ENCODE measurements around the gene MRPL55. TPM values are rescaled to one million over a fixed set of nuclear protein-coding genes. Genes with fewer than 3 reads are reported as not detected.

Gene MRPL55
- polyA plus RNA-seq, 1 donor from 2014 or later = 168 TPM

DNA sequence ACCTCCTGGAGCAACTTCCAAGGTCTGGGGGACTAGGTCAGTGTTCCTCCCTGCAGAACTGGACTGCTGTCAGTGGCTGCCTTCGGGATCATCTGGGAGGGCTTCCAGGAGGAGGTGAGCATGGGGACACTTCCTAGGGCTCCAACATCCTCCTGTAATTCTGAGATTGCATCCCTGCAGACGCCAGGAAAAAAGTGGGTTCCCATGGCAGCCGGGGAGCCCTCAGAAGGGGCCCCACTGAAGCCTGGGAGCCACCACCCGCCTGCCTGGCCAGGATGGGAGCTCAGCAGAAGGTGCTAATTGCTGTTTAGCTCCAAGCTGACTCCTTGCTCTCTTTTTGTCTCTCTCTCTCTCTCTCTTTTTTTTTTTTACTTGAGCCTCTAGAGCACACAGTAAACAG lies 42.7 kb downstream of the MRPL55 start:
- Histone ChIP-seq H3K27me3 (ENCODE audit: insufficient read depth, low read depth, low read length) (peaks cover 44% of the 10 kb centered on the region), H3K36me3 (ENCODE audit: insufficient read depth, low read length) (no peaks in the 10 kb centered on the region), H4K20me1 (ENCODE audit: insufficient read depth) (no peaks in the 10 kb centered on the region), H3K9me3 (ENCODE audit: low read length) (no peaks in the 10 kb centered on the region), H3K9ac (ENCODE audit: low read length) (no peak overlapping the region), H3F3A (ENCODE audit: insufficient read depth, low read length, poor library complexity, severe bottlenecking) (no peaks in the 10 kb centered on the region), H3K4me2 (ENCODE audit: low read length) (no peak overlapping the region), H3K27ac (ENCODE audit: low read length) (no peak overlapping the region), H3K79me2 (replicated peaks; ENCODE audit: insufficient read depth, low read length) (no peaks in the 10 kb centered on the region), H3K4me3 (ENCODE audit: low read length) (no peak overlapping the region), H3K9me2 (ENCODE audit: insufficient read depth, low read length) (no peaks in the 10 kb centered on the region), H2AFZ (ENCODE audit: low read depth, low read length) (no peak overlapping the region)
- TF ChIP-seq POLR2AphosphoS5 (IDR thresholded peaks at IDR 0.05) (no peak), MXI1 (conservative IDR thresholded peaks at IDR 0.05; ENCODE audit: poor library complexity, severe bottlenecking) (no peak), EP300 (conservative IDR thresholded peaks at IDR 0.05; ENCODE audit: poor library complexity, severe bottlenecking) (no peak), RAD21 (conservative IDR thresholded peaks at IDR 0.05) (no peak), SMC3 (conservative IDR thresholded peaks at IDR 0.05; ENCODE audit: poor library complexity) (no peak), EZH2 (IDR thresholded peaks at IDR 0.05; ENCODE audit: borderline replicate concordance, insufficient read depth, low read length, poor library complexity, severe bottlenecking) (no peak), TAF1 (IDR thresholded peaks at IDR 0.05; ENCODE audit: low read depth) (no peak)
- TF ChIP-seq, protein P1, sequence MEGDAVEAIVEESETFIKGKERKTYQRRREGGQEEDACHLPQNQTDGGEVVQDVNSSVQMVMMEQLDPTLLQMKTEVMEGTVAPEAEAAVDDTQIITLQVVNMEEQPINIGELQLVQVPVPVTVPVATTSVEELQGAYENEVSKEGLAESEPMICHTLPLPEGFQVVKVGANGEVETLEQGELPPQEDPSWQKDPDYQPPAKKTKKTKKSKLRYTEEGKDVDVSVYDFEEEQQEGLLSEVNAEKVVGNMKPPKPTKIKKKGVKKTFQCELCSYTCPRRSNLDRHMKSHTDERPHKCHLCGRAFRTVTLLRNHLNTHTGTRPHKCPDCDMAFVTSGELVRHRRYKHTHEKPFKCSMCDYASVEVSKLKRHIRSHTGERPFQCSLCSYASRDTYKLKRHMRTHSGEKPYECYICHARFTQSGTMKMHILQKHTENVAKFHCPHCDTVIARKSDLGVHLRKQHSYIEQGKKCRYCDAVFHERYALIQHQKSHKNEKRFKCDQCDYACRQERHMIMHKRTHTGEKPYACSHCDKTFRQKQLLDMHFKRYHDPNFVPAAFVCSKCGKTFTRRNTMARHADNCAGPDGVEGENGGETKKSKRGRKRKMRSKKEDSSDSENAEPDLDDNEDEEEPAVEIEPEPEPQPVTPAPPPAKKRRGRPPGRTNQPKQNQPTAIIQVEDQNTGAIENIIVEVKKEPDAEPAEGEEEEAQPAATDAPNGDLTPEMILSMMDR (IDR thresholded peaks at IDR 0.05; ENCODE audit: poor library complexity, severe bottlenecking) = no peak
- TF ChIP-seq, protein P2, sequence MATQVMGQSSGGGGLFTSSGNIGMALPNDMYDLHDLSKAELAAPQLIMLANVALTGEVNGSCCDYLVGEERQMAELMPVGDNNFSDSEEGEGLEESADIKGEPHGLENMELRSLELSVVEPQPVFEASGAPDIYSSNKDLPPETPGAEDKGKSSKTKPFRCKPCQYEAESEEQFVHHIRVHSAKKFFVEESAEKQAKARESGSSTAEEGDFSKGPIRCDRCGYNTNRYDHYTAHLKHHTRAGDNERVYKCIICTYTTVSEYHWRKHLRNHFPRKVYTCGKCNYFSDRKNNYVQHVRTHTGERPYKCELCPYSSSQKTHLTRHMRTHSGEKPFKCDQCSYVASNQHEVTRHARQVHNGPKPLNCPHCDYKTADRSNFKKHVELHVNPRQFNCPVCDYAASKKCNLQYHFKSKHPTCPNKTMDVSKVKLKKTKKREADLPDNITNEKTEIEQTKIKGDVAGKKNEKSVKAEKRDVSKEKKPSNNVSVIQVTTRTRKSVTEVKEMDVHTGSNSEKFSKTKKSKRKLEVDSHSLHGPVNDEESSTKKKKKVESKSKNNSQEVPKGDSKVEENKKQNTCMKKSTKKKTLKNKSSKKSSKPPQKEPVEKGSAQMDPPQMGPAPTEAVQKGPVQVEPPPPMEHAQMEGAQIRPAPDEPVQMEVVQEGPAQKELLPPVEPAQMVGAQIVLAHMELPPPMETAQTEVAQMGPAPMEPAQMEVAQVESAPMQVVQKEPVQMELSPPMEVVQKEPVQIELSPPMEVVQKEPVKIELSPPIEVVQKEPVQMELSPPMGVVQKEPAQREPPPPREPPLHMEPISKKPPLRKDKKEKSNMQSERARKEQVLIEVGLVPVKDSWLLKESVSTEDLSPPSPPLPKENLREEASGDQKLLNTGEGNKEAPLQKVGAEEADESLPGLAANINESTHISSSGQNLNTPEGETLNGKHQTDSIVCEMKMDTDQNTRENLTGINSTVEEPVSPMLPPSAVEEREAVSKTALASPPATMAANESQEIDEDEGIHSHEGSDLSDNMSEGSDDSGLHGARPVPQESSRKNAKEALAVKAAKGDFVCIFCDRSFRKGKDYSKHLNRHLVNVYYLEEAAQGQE (IDR thresholded peaks at IDR 0.05; ENCODE audit: borderline replicate concordance) = no peak

DNA sequence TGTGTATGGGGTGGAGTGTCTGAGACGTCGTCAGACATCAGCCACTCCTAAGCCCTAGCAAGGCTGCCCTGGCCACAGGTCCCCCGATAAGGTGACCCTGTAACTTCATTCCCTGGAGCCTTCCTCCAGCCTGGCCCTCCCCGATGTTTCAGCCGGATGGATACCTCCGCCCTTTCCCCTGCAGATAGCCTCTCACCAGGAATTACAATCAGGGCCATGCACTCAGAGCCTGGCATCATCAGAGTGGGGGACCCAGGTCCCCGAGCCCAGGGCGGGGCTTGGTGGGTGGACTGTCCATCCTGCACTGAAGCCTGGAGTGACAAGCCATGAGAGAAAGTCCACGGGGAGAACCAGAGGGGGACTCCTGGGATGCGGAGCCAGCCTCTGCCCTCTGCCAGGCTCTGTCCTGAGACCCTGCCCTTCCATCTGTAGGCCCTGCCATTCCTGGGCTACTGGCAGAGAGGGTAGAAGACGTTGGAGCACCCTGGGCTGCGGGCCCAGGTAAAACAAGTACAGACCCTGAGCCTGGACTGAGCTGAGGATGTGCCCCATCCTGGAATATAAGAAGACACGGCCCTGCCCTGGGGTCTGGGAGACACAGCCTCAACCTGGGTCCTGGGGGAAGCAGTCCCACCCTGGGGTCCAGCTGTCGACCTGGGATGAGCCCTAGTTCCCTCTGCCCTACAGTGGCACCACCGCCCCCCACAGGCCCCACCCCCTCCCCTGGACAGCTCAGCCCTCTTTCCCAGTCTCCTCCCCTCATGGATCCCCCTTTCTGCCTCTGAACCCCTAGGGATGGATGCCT lies 43.4 kb downstream of the MRPL55 start:
- no peaks in the 10 kb centered on the region for H3F3A ChIP-seq (ENCODE audit: insufficient read depth, low read length, poor library complexity, severe bottlenecking)
- TF ChIP-seq SMC3 (conservative IDR thresholded peaks at IDR 0.05; ENCODE audit: poor library complexity) (no peak), TAF1 (IDR thresholded peaks at IDR 0.05; ENCODE audit: low read depth) (no peak), MXI1 (conservative IDR thresholded peaks at IDR 0.05; ENCODE audit: poor library complexity, severe bottlenecking) (no peak), RAD21 (conservative IDR thresholded peaks at IDR 0.05) (no peak), EZH2 (IDR thresholded peaks at IDR 0.05; ENCODE audit: borderline replicate concordance, insufficient read depth, low read length, poor library complexity, severe bottlenecking) (no peak), POLR2AphosphoS5 (IDR thresholded peaks at IDR 0.05) (no peak), EP300 (conservative IDR thresholded peaks at IDR 0.05; ENCODE audit: poor library complexity, severe bottlenecking) (no peak)
- TF ChIP-seq, protein P2 (IDR thresholded peaks at IDR 0.05; ENCODE audit: borderline replicate concordance) = no peak
- TF ChIP-seq, protein P1 (IDR thresholded peaks at IDR 0.05; ENCODE audit: poor library complexity, severe bottlenecking) = no peak
- H3K9me2 ChIP-seq (ENCODE audit: insufficient read depth, low read length) = no peaks in the 10 kb centered on the region
- no peak overlapping the region for H3K9ac ChIP-seq (ENCODE audit: low read length)
- H3K4me2 ChIP-seq (ENCODE audit: low read length) = no peak overlapping the region
- H3K79me2 ChIP-seq (replicated peaks; ENCODE audit: insufficient read depth, low read length) = no peaks in the 10 kb centered on the region
- no peaks in the 10 kb centered on the region for H3K36me3 ChIP-seq (ENCODE audit: insufficient read depth, low read length)
- H3K27me3 ChIP-seq (ENCODE audit: insufficient read depth, low read depth, low read length) = peaks cover 46% of the 10 kb centered on the region
- H2AFZ ChIP-seq (ENCODE audit: low read depth, low read length) = no peak overlapping the region
- no peak overlapping the region for H3K27ac ChIP-seq (ENCODE audit: low read length)
- no peaks in the 10 kb centered on the region for H4K20me1 ChIP-seq (ENCODE audit: insufficient read depth)
- H3K4me3 ChIP-seq (ENCODE audit: low read length) = no peak overlapping the region
- H3K9me3 ChIP-seq (ENCODE audit: low read length) = no peaks in the 10 kb centered on the region
